Measurements from ENCODE around the gene HOXA10. TPM values are rescaled to one million over a fixed set of nuclear protein-coding genes. Genes with fewer than 3 reads are reported as not detected.

Gene HOXA10
- total RNA-seq, 8 experiments from 2014 or later: 0.05 to 57.7 (median 2.6) TPM; not detected in 1

GRCh38 chr7:27201580-27202017 lies 27.5 kb upstream of the HOXA10 start:
- no peak overlapping the region for H3K4me3 ChIP-seq
- H3K4me1 ChIP-seq (replicated peaks in 1 of 2): no peaks in the 10 kb centered on the region
- in situ Hi-C loops (cut with MboI; ENCODE audit: low pct_unique_long_range_greater_than_20kb in 2 of 9, low sequenced_read_pairs in 9 of 9, unreplicated experiment in 9 of 9): loop anchor here in 6 of 9 experiments (10.0 to 25.0 kb wide), 5 partner anchors 373 to 811 kb away; no protein-coding TSS in a partner anchor
- 0 to 100% (median 25%) methylated on average over 1 to 4 of the region's 4 CpGs; no CpG with 5 or more reads in 4 of the 10 experiments for WGBS, 10 experiments
- H3K27ac ChIP-seq: no peak overlapping the region
- no peak for ATAC-seq (replicated peaks in 6 of 8)

- 0 to 100% (median 8%) methylated on average over 1 to 10 of the region's 14 CpGs; no CpG with 5 or more reads in 4 of the 10 experiments for WGBS, 10 experiments
- H3K4me1 ChIP-seq (replicated peaks in 1 of 2): no peaks in the 10 kb centered on the region
- no peak overlapping the region for H3K27ac ChIP-seq
- no peak for ATAC-seq (replicated peaks in 6 of 8)
- in situ Hi-C loops (cut with MboI; ENCODE audit: low pct_unique_long_range_greater_than_20kb in 2 of 9, low sequenced_read_pairs in 9 of 9, unreplicated experiment in 9 of 9): loop anchor here in 6 of 9 experiments (10.0 to 25.0 kb wide), 5 partner anchors 374 to 811 kb away; no protein-coding TSS in a partner anchor
- no peak overlapping the region for H3K4me3 ChIP-seq
Observed at GRCh38 chr7:27200761-27201579, 26.9 kb upstream of the HOXA10 start.

GRCh38 chr7:27199849-27200760 lies 26.0 kb upstream of the HOXA10 start, which contains the start of gene HOXA13:
Gene HOXA13, minus strand, starts transcription at chr7:27200091. Its CDS starts 14 bp downstream, at chr7:27200077.
- 0% methylated on average over 1 to 3 of the region's 99 CpGs; no CpG with 5 or more reads in 7 of the 10 experiments for WGBS, 10 experiments
- in situ Hi-C loops (cut with MboI; ENCODE audit: low pct_unique_long_range_greater_than_20kb in 2 of 9, low sequenced_read_pairs in 9 of 9, unreplicated experiment in 9 of 9): loop anchor here in 7 of 9 experiments (10.0 to 25.0 kb wide), 9 partner anchors 375 to 1338 kb away; no protein-coding TSS in a partner anchor
- no peak within 1 kb of the TSS for H3K27ac ChIP-seq
- no peaks in the 10 kb centered on the region for H3K4me1 ChIP-seq (replicated peaks in 1 of 2)
- ATAC-seq (replicated peaks in 6 of 8): peak; percentile 66 to 85 (median 74)
- peak within 1 kb of the TSS in 4 of 5 donors; percentile 10 to 23 (median 16) for H3K4me3 ChIP-seq

DNA sequence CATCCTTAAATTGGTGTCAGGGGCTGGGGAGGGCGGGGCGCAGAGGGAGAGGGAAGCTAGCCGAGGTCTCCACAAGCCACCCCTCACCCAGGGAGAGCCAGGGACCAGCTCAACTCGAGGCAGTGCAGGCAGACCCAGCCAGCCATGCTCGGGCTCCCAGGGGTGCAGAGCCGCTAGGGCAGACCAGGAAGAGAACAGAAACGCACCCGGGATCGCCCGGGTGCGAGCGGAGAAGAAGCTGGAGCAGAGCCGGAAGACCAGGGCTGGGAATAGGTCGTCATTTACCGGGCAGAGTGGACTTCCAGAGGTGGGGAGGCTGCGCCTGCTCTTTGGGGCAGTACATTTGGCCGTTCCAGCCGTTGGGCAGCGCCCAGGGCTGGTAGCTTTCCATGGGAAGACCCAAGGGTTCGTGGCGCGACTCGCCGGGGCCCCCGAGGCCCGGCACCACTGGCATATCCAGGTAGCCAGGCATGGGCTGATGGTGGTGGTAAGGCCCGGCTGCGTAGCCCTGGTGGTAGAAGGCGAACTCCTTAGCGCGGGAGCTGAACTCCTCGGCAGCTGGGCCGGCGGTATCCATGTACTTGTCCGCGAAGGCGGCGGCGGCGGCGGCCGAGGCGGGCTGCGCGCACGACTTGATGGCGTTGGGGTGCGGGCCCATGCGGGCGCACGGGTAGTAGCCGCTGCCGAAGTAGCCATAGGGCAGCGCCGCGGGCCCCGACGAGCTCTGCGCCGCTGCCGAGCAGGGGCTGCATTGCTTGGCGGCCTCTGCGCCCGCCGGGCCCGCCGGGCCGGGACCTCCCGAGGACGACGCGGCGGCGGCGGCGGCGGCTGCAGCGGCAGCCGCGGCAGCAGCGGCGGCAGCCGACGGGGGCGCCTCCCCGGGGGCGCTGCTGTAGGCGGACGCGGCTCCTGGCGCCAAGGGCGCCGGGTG lies 25.0 kb upstream of the HOXA10 start:
- Histone ChIP-seq H3K27ac (no peak overlapping the region), H3K4me1 (replicated peaks in 1 of 2) (no peaks in the 10 kb centered on the region), H3K4me3 (peak overlapping the region in 3 of 5 donors; percentile 10 to 23 (median 19))
- in situ Hi-C loops (cut with MboI; ENCODE audit: low pct_unique_long_range_greater_than_20kb in 2 of 9, low sequenced_read_pairs in 9 of 9, unreplicated experiment in 9 of 9): loop anchor here in 6 of 9 experiments (10.0 to 25.0 kb wide), 6 partner anchors 588 to 1337 kb away; no protein-coding TSS in a partner anchor
- peak; percentile 9 to 47 (median 13) for ATAC-seq (replicated peaks in 6 of 8)
- 0 to 11% (median 1%) methylated on average over 2 to 21 of the region's 93 CpGs; no CpG with 5 or more reads in 6 of the 10 experiments for WGBS, 10 experiments

DNA sequence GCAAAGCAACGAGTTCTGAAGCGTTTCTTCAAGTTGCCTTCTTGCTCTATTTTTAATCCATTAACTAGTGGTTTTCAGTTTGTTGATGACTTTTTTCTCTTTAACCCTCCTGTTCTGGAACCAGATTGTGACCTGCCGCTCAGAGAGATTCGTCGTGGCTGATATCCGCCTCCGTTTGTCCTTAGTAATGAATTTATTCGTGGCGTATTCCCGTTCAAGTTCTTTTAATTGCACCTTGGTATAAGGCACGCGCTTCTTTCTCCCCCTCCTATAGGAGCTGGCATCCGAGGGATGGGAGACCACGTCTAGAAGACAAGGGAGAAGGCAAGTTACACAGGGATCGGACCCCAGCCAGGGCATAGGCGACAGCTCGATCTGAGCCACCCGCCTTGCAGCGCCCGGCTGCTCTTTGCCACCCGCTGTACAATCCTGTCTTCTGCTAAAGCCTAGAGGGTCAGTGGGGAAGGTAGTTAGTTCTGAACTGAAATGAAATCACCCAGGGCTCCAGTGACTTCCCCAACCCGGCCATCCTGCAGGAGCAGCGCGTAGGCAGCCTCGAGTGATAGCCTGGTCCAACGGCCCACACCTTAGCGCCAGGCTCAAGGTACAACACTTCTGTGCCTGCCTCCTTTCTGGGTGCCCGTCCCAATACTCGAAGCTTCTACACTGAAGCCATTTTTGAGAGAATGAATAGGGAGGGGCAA lies 24.2 kb upstream of the HOXA10 start:
- Histone ChIP-seq H3K4me3 (no peak overlapping the region), H3K4me1 (replicated peaks in 1 of 2) (no peaks in the 10 kb centered on the region), H3K27ac (no peak overlapping the region)
- WGBS, 10 experiments: 0 to 72% (median 18%) methylated on average over 6 to 20 of the region's 29 CpGs
- ATAC-seq (replicated peaks in 6 of 8): no peak
- in situ Hi-C loops (cut with MboI; ENCODE audit: low pct_unique_long_range_greater_than_20kb in 2 of 9, low sequenced_read_pairs in 9 of 9, unreplicated experiment in 9 of 9): loop anchor here in 6 of 9 experiments (10.0 to 25.0 kb wide), 6 partner anchors 589 to 1336 kb away; no protein-coding TSS in a partner anchor

DNA sequence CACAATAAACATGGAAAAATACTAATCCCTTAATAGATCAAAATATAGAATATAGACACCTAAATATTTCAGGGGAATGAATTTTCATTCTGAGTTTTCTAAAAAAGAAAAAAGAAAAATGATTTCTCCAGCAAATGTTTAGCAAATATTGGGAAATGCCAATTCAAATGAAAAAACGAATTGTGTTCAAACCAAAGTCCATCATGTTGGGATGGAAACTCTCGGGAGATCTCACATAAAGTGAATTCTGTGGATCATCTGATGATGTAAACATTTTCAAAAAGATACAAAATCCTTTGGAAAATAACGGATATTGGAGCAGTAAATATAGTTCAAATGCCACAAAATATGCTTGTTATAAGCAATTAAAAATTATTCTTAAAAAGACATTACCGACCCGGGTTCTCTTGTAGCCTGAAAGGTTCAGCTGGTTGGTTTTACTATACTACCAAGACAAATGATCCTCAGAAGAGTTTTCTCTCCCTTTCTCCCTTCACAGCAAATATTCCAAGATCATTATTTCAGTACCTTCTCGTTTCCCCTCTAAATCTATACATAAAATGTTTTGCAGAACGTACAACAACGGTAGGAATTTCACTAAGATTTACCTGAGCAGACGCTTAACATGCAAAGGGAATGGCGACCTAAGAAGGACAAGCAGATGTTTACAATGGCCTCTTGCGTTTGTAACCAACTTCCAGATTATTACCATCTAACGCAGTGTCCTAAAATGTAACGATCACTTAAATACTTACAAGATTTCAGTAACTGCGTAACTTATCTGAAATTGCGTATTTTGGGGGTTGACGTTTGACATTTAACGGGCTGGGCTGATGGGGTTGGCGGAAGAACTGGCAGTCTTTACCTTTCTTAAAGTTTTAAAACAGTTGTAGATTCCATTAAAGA lies 23.3 kb upstream of the HOXA10 start:
- no peak overlapping the region for H3K27ac ChIP-seq
- in situ Hi-C loops (cut with MboI; ENCODE audit: low pct_unique_long_range_greater_than_20kb in 2 of 9, low sequenced_read_pairs in 9 of 9, unreplicated experiment in 9 of 9): loop anchor here in 6 of 9 experiments (10.0 to 25.0 kb wide), 6 partner anchors 590 to 1335 kb away; no protein-coding TSS in a partner anchor
- 13 to 78% (median 37%) methylated on average over 12 to 18 of the region's 18 CpGs for WGBS, 10 experiments
- ATAC-seq (replicated peaks in 6 of 8): no peak
- H3K4me3 ChIP-seq: no peak overlapping the region
- H3K4me1 ChIP-seq (replicated peaks in 1 of 2): no peaks in the 10 kb centered on the region

- H3K27ac ChIP-seq: no peak overlapping the region
- peak in 1 of 8 experiments; percentile 10 for ATAC-seq (replicated peaks in 6 of 8)
- in situ Hi-C loops (cut with MboI; ENCODE audit: low pct_unique_long_range_greater_than_20kb in 2 of 9, low sequenced_read_pairs in 9 of 9, unreplicated experiment in 9 of 9): loop anchor here in 6 of 9 experiments (10.0 to 25.0 kb wide), 6 partner anchors 591 to 1334 kb away; no protein-coding TSS in a partner anchor
- H3K4me3 ChIP-seq: no peak overlapping the region
- H3K4me1 ChIP-seq (replicated peaks in 1 of 2): peaks cover 0 to 3% of the 10 kb centered on the region in 2 donors
- 0 to 13% (median 0%) methylated on average over 1 to 6 of the region's 6 CpGs for WGBS, 10 experiments
Observed at GRCh38 chr7:27196287-27196767, 22.2 kb upstream of the HOXA10 start.

DNA sequence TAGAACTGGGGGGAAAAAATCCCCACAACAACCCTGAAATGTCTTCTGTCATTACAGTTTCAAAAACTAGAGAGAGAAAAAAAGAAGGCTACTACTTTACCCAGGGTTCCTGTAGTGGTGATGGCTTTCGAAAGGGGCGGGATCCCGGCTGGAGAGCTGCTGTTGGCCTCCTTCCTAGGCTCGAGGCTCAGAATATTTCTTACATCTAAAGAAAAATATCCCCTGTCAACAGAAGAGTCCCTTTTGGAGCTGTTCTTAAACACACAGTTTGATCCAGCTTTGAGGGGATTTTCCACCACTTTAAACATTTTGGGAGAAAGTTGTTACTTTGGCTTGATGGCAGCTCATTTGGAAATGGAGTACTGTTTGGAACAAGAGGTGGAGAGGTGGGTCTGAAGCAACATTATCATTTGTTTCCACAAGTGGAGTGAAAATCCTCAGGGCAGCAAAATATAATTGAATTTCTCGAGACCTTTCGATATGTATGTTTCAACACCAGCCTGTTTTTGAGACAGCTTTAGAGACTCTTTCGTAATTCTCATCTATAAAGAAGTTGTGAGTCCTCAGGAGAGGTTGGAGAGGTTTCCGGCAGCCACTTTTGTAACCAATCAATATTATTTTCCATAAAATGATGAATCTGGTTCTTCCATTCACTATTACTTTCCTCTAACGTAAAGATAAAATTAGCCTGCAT lies 20.7 kb upstream of the HOXA10 start:
- Histone ChIP-seq H3K4me1 (replicated peaks in 1 of 2) (peaks cover 0 to 3% of the 10 kb centered on the region in 2 donors), H3K27ac (no peak overlapping the region), H3K4me3 (no peak overlapping the region)
- ATAC-seq (replicated peaks in 6 of 8): no peak
- in situ Hi-C loops (cut with MboI; ENCODE audit: low pct_unique_long_range_greater_than_20kb in 2 of 9, low sequenced_read_pairs in 9 of 9, unreplicated experiment in 9 of 9): loop anchor here in 6 of 9 experiments (10.0 to 25.0 kb wide), 6 partner anchors 592 to 1333 kb away; no protein-coding TSS in a partner anchor
- WGBS, 10 experiments: 14 to 93% (median 48%) methylated on average over 3 to 9 of the region's 9 CpGs

- ATAC-seq (replicated peaks in 6 of 8): no peak
- no peak overlapping the region for H3K4me3 ChIP-seq
- WGBS, 10 experiments: 0 to 100% (median 28%) methylated on average over 1 to 2 of the region's 2 CpGs; no CpG with 5 or more reads in 1 of the 10 experiments
- no peak overlapping the region for H3K27ac ChIP-seq
- peaks cover 0 to 4% of the 10 kb centered on the region in 2 donors for H3K4me1 ChIP-seq (replicated peaks in 1 of 2)
- in situ Hi-C loops (cut with MboI; ENCODE audit: low pct_unique_long_range_greater_than_20kb in 2 of 9, low sequenced_read_pairs in 9 of 9, unreplicated experiment in 9 of 9): loop anchor here in 6 of 9 experiments (10.0 to 25.0 kb wide), 6 partner anchors 593 to 1332 kb away; no protein-coding TSS in a partner anchor
Observed at GRCh38 chr7:27194002-27194352, 19.9 kb upstream of the HOXA10 start.
